Panc1 (cell line): Measurements from ENCODE around the gene SEM1. TPM values are rescaled to one million over a fixed set of nuclear protein-coding genes. Genes with fewer than 3 reads are reported as not detected.

Source experiments
- ATAC-seq: fragments of 200-7000 bp; cut with Tn5 transposase; 2 replicates; pipeline ENCODE4 v1.9.1; 2020; ENCODE audit warnings: mild to moderate bottlenecking, moderate library complexity
- BruUV-seq: library from RNA; stranded (reverse); fragments of 400-500 nt; replicated peaks from 2 replicates; lab custom pipeline; 2021; lab: Mats Ljungman, UMichigan
- CTCF ChIA-PET: fragments of 300-600 bp; sonication (Branson Sonifier 250); formaldehyde crosslinking; loops from one replicate; lab custom pipeline; 2022; ENCODE audit warnings: antibody characterized with exemption; lab: Charles Lee
- POLR2A ChIA-PET: fragments of 300-600 bp; sonication (Branson Sonifier 250); formaldehyde crosslinking; loops from one replicate; lab custom pipeline; 2022; ENCODE audit warnings: antibody characterized with exemption; lab: Charles Lee
- DNase-seq: peaks from one replicate; pipeline ENCODE4 v3.0.0-alpha.2; 2010; ENCODE audit warnings: low read depth, low spot score
- H3K27ac ChIP-seq: 2 replicates; pipeline ENCODE4 v1.5.1; 2011; ENCODE audit warnings: mild to moderate bottlenecking, low read length, inconsistent platforms
- H3K27me3 ChIP-seq: fragments of 200-500 bp; sonication (Bioruptor generic); 2 replicates; pipeline ENCODE4 v1.6.0; 2014; ENCODE audit warnings: low read length, inconsistent platforms; ENCODE audit not compliant: control insufficient read depth, insufficient read depth
- H3K36me3 ChIP-seq: fragments of 200-500 bp; sonication (Bioruptor generic); 2 replicates; pipeline ENCODE4 v1.5.1; 2014; ENCODE audit warnings: inconsistent platforms, mild to moderate bottlenecking, low read length, moderate library complexity; ENCODE audit not compliant: control insufficient read depth, insufficient read depth
- H3K4me1 ChIP-seq: 2 replicates; pipeline ENCODE4 v1.5.1; 2011; ENCODE audit warnings: inconsistent platforms, mild to moderate bottlenecking, low read length, moderate library complexity; ENCODE audit not compliant: control insufficient read depth, insufficient read depth
- H3K4me3 ChIP-seq, 2 experiments: 2 replicates each; pipeline ENCODE4 v1.5.1; 2011 to 2012; ENCODE audit warnings: low read depth in 2 of 2, low read length in 2 of 2, mild to moderate bottlenecking in 2 of 2, inconsistent platforms in 1 of 2, moderate library complexity in 1 of 2
- H3K9me3 ChIP-seq: fragments of 200-500 bp; sonication (Bioruptor generic); 2 replicates; pipeline ENCODE4 v1.5.1; 2014; ENCODE audit warnings: low read depth, mild to moderate bottlenecking, inconsistent platforms, low read length, moderate library complexity; ENCODE audit not compliant: control insufficient read depth, insufficient read depth
- CTCF ChIP-seq: fragments of 450-650 bp; IDR thresholded peaks from 2 replicates; pipeline ENCODE4 v1.5.1; 2017; ENCODE audit warnings: mild to moderate bottlenecking
- POLR2AphosphoS5 ChIP-seq: IDR thresholded peaks from 2 replicates; pipeline ENCODE4 v1.6.1; 2012; ENCODE audit warnings: mild to moderate bottlenecking, low read depth, low read length, moderate library complexity
- REST ChIP-seq, 2 experiments: IDR thresholded peaks; 2 replicates each; pipeline ENCODE4 v1.6.1; 2011 to 2012; ENCODE audit warnings: low read depth in 2 of 2, control low read depth in 1 of 2, low read length in 1 of 2, mild to moderate bottlenecking in 1 of 2, moderate library complexity in 1 of 2; ENCODE audit not compliant: insufficient read depth in 1 of 2
- SIN3A ChIP-seq: IDR thresholded peaks from 2 replicates; pipeline ENCODE4 v1.6.1; 2012; ENCODE audit warnings: low read depth, mild to moderate bottlenecking, low read length, moderate library complexity, borderline replicate concordance; ENCODE audit not compliant: insufficient read depth
- TCF7L2 ChIP-seq: IDR thresholded peaks from 2 replicates; pipeline ENCODE4 v1.6.1; 2011; ENCODE audit warnings: mild to moderate bottlenecking, low read depth, low read length, inconsistent platforms
- in situ Hi-C: cut with HindIII; loops from 2 replicates; pipeline ENCODE4 v1.10.0; 2016; ENCODE audit warnings: low sequenced_read_pairs, low pct_unique_long_range_greater_than_20kb
- intact Hi-C: fragments of 100-400 bp; cut with micrococcal nuclease; formaldehyde crosslinking; loops from one replicate; pipeline ENCODE4 v1.10.0; 2022; ENCODE audit not compliant: unreplicated experiment
- total RNA-seq: library from RNA; stranded (reverse); gene quantifications from one replicate; pipeline ENCODE4 v1.2.1, GENCODE V29; 2021; ENCODE audit not compliant: unreplicated experiment

Gene SEM1
- total RNA-seq, 1 experiment from 2014 or later, result 67.8 TPM

- ATAC-seq (no peak), DNase-seq (no peak)
- Histone ChIP-seq H3K4me3 (no peak overlapping the region), H3K9me3 (no peaks in the 10 kb centered on the region), H3K27me3 (no peaks in the 10 kb centered on the region), H3K27ac (no peak overlapping the region), H3K36me3 (peaks cover 22% of the 10 kb centered on the region), H3K4me1 (peaks cover 3% of the 10 kb centered on the region; the same call in 1 of the 2 replicates)
- no peak for TF ChIP-seq SIN3A
- no peak for TF ChIP-seq REST (IDR thresholded peaks at IDR 0.05; ENCODE audit: insufficient read depth in 1 of 2, low read depth in 2 of 2, low read length in 1 of 2)
- no peak for TF ChIP-seq POLR2AphosphoS5
- TF ChIP-seq TCF7L2, result no peak
- ChIA-PET POLR2A (no interaction called here), CTCF (no interaction called here)
- no TSS peak for BruUV-seq
- in situ Hi-C loops, result no loop called here
- intact Hi-C loops, result no loop called here
Measured at GRCh38 chr7:96694082-96694481, 15.6 kb downstream of the SEM1 start.

- POLR2A ChIA-PET, result no interaction called here
- CTCF ChIA-PET, result no interaction called here
- TF ChIP-seq TCF7L2, result no peak
- DNase-seq (no peak), ATAC-seq (no peak)
- Histone ChIP-seq H3K27me3 (no peaks in the 10 kb centered on the region), H3K36me3 (peaks cover 26% of the 10 kb centered on the region), H3K27ac (no peak overlapping the region), H3K4me1 (no peaks in the 10 kb centered on the region; the same call in 1 of the 2 replicates), H3K4me3 (no peak overlapping the region), H3K9me3 (no peaks in the 10 kb centered on the region)
- intact Hi-C loops, result no loop called here
- in situ Hi-C loops, result no loop called here
- no TSS peak for BruUV-seq
Measured at GRCh38 chr7:96691702-96692101, 17.9 kb downstream of the SEM1 start.

GRCh38 chr7:96689414-96689813 lies 20.2 kb downstream of the SEM1 start:
- Histone ChIP-seq H3K36me3 (peaks cover 25% of the 10 kb centered on the region), H3K4me1 (no peaks in the 10 kb centered on the region), H3K9me3 (no peaks in the 10 kb centered on the region), H3K27me3 (no peaks in the 10 kb centered on the region), H3K27ac (no peak overlapping the region), H3K4me3 (no peak overlapping the region)
- ChIA-PET CTCF (no interaction called here), POLR2A (no interaction called here)
- BruUV-seq, result no TSS peak
- in situ Hi-C loops, result no loop called here
- intact Hi-C loops, result no loop called here
- no peak for ATAC-seq
- TF ChIP-seq CTCF, result no peak
- TF ChIP-seq POLR2AphosphoS5, result no peak
- TF ChIP-seq REST (IDR thresholded peaks at IDR 0.05; ENCODE audit: insufficient read depth in 1 of 2, low read depth in 2 of 2, low read length in 1 of 2), result no peak
- no peak for TF ChIP-seq TCF7L2
- TF ChIP-seq SIN3A, result no peak
- DNase-seq, result no peak
